ENCODE measurements around the gene SMIM22.

DNA sequence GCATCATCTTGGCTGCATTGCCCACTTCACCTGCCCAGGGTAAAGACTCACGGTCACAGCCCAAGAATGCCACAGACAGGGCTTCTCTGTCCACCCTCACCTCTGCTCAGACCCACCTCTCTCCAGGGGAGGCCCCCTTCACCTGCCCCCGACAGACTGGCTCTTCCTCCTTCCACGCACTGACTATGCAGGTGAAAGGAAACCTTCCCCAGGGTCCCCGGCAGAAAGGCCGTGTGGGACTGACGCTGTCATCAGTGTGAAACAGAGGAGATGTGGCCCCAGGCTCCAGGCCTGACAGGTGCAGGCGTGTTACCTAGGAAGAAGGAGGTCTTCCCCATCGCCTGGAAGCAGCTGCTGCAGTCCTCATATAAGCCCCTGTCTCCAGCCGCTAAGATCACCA is 16.6 kb downstream of the SMIM22 start:
- TF ChIP-seq, protein P1, sequence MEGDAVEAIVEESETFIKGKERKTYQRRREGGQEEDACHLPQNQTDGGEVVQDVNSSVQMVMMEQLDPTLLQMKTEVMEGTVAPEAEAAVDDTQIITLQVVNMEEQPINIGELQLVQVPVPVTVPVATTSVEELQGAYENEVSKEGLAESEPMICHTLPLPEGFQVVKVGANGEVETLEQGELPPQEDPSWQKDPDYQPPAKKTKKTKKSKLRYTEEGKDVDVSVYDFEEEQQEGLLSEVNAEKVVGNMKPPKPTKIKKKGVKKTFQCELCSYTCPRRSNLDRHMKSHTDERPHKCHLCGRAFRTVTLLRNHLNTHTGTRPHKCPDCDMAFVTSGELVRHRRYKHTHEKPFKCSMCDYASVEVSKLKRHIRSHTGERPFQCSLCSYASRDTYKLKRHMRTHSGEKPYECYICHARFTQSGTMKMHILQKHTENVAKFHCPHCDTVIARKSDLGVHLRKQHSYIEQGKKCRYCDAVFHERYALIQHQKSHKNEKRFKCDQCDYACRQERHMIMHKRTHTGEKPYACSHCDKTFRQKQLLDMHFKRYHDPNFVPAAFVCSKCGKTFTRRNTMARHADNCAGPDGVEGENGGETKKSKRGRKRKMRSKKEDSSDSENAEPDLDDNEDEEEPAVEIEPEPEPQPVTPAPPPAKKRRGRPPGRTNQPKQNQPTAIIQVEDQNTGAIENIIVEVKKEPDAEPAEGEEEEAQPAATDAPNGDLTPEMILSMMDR (IDR thresholded peaks at IDR 0.05 in 8 of 11, conservative IDR thresholded peaks at IDR 0.05 in 3 of 11), result no peak
- TF ChIP-seq POLR2A (IDR thresholded peaks at IDR 0.05), result no peak
- no peak for TF ChIP-seq POLR2AphosphoS5 (IDR thresholded peaks at IDR 0.05)
